GM12874 (cell line): ENCODE measurements around the gene SBF2.

Experiments used
- CTCF ChIP-seq: IDR thresholded peaks from 2 replicates; pipeline ENCODE4 v1.5.1; 2011; ENCODE audit warnings: low read depth, mild to moderate bottlenecking, control low read depth, low read length, moderate library complexity; ENCODE audit not compliant: insufficient read depth

SBF2 gene

GRCh38 chr11:10289765-10290380 is 4.1 kb downstream of the SBF2 start:
- no peak for TF ChIP-seq CTCF

- no peak for TF ChIP-seq CTCF
Measured at GRCh38 chr11:10288881-10289764, 4.9 kb downstream of the SBF2 start.

GRCh38 chr11:10287766-10288715 is 6.0 kb downstream of the SBF2 start:
- no peak for TF ChIP-seq CTCF

- no peak for TF ChIP-seq CTCF
Measured at GRCh38 chr11:10287140-10287539, 6.9 kb downstream of the SBF2 start.

- no peak for TF ChIP-seq CTCF
Measured at GRCh38 chr11:10285148-10285802, 8.7 kb downstream of the SBF2 start.

- no peak for TF ChIP-seq CTCF
Measured at GRCh38 chr11:10283991-10284390, 10.0 kb downstream of the SBF2 start.
